OCI-LY1 (cell line): Measurements from ENCODE around the gene LRIG1.

Experiments used
- H2AFZ ChIP-seq: fragments of 200-600 bp; sonication (generic), shearing (Covaris generic); 2 replicates; pipeline ENCODE4 v1.6.0; 2014; ENCODE audit warnings: antibody characterized with exemption, mild to moderate bottlenecking, low read length
- H3F3A ChIP-seq: fragments of 200-600 bp; sonication (generic), shearing (Covaris generic); 2 replicates; pipeline ENCODE4 v1.6.0; 2014; ENCODE audit warnings: mild to moderate bottlenecking, antibody characterized with exemption, low read length, moderate library complexity; ENCODE audit not compliant: insufficient read depth
- H3K27ac ChIP-seq: fragments of 200-600 bp; sonication (generic); 2 replicates; pipeline ENCODE4 v1.5.1; 2014; ENCODE audit warnings: low read length, mixed run types, mild to moderate bottlenecking, low read depth; ENCODE audit not compliant: poor library complexity, severe bottlenecking
- H3K27me3 ChIP-seq: fragments of 200-600 bp; sonication (generic); 2 replicates; pipeline ENCODE4 v1.6.0; 2014; ENCODE audit warnings: antibody characterized with exemption, mild to moderate bottlenecking, low read length, moderate library complexity; ENCODE audit not compliant: insufficient read depth
- H3K36me3 ChIP-seq: fragments of 200-600 bp; sonication (generic); 2 replicates; pipeline ENCODE4 v1.6.1; 2014; ENCODE audit warnings: mild to moderate bottlenecking, antibody characterized with exemption, low read length, moderate library complexity, mixed read lengths; ENCODE audit not compliant: insufficient read depth
- H3K4me1 ChIP-seq: fragments of 200-600 bp; sonication (generic); 2 replicates; pipeline ENCODE4 v1.5.1; 2014; ENCODE audit warnings: mild to moderate bottlenecking, low read length, moderate library complexity; ENCODE audit not compliant: insufficient read depth, severe bottlenecking
- H3K4me2 ChIP-seq: fragments of 200-600 bp; sonication (generic), shearing (Covaris generic); 2 replicates; pipeline ENCODE4 v1.6.1; 2014; ENCODE audit warnings: low read length
- H3K4me3 ChIP-seq: fragments of 200-600 bp; sonication (generic); 2 replicates; pipeline ENCODE4 v1.5.1; 2014; ENCODE audit warnings: low read length, low read depth, mild to moderate bottlenecking, mixed read lengths; ENCODE audit not compliant: poor library complexity, severe bottlenecking
- H3K79me2 ChIP-seq: fragments of 200-600 bp; shearing (Covaris generic); 2 replicates; pipeline ENCODE4 v1.6.1; 2016; ENCODE audit warnings: mixed run types, low read length, mixed read lengths; ENCODE audit not compliant: insufficient read depth
- H3K9ac ChIP-seq: fragments of 200-600 bp; sonication (generic), shearing (Covaris generic); 2 replicates; pipeline ENCODE4 v1.6.1; 2014; ENCODE audit warnings: mild to moderate bottlenecking, low read length, mixed read lengths
- H3K9me2 ChIP-seq: fragments of 200-600 bp; sonication (generic), shearing (Covaris generic); 2 replicates; pipeline ENCODE4 v1.6.1; 2014; ENCODE audit warnings: low read depth, mild to moderate bottlenecking, low read length, mixed read lengths
- H3K9me3 ChIP-seq: fragments of 200-600 bp; shearing (Covaris generic); 2 replicates; pipeline ENCODE4 v1.6.1; 2014; ENCODE audit warnings: low read length, mixed read lengths
- H4K20me1 ChIP-seq: fragments of 200-600 bp; sonication (generic), shearing (Covaris generic); 2 replicates; pipeline ENCODE4 v1.6.0; 2016; ENCODE audit warnings: mild to moderate bottlenecking, low read length; ENCODE audit not compliant: insufficient read depth
- EZH2 ChIP-seq: fragments of 200-600 bp; sonication (generic), shearing (Covaris generic); IDR thresholded peaks from 2 replicates; pipeline ENCODE4 v1.8.0; 2017; ENCODE audit warnings: borderline replicate concordance, mixed run types, mild to moderate bottlenecking, antibody characterized with exemption, low read length, moderate library complexity, mixed read lengths
- TF ChIP-seq, protein P1 (sequence below): fragments of 200-600 bp; sonication (generic), shearing (Covaris generic); IDR thresholded peaks from 2 replicates; pipeline ENCODE4 v1.5.1; 2017; ENCODE audit warnings: mild to moderate bottlenecking, antibody characterized with exemption, low read length, moderate library complexity, mixed read lengths

Gene LRIG1

GRCh38 chr3:66401675-66402491 lies 98.9 kb downstream of the LRIG1 start:
- TF ChIP-seq, protein P1, sequence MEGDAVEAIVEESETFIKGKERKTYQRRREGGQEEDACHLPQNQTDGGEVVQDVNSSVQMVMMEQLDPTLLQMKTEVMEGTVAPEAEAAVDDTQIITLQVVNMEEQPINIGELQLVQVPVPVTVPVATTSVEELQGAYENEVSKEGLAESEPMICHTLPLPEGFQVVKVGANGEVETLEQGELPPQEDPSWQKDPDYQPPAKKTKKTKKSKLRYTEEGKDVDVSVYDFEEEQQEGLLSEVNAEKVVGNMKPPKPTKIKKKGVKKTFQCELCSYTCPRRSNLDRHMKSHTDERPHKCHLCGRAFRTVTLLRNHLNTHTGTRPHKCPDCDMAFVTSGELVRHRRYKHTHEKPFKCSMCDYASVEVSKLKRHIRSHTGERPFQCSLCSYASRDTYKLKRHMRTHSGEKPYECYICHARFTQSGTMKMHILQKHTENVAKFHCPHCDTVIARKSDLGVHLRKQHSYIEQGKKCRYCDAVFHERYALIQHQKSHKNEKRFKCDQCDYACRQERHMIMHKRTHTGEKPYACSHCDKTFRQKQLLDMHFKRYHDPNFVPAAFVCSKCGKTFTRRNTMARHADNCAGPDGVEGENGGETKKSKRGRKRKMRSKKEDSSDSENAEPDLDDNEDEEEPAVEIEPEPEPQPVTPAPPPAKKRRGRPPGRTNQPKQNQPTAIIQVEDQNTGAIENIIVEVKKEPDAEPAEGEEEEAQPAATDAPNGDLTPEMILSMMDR, result no peak
- no peak for TF ChIP-seq EZH2
- Histone ChIP-seq H3K27ac (no peak overlapping the region), H3K9me2 (no peaks in the 10 kb centered on the region), H3K9ac (no peak overlapping the region), H3K4me3 (no peak overlapping the region), H2AFZ (no peak overlapping the region), H3F3A (no peaks in the 10 kb centered on the region), H3K4me1 (no peaks in the 10 kb centered on the region), H4K20me1 (no peaks in the 10 kb centered on the region), H3K4me2 (no peak overlapping the region), H3K9me3 (no peaks in the 10 kb centered on the region), H3K27me3 (no peaks in the 10 kb centered on the region), H3K79me2 (no peaks in the 10 kb centered on the region), H3K36me3 (no peaks in the 10 kb centered on the region)

DNA sequence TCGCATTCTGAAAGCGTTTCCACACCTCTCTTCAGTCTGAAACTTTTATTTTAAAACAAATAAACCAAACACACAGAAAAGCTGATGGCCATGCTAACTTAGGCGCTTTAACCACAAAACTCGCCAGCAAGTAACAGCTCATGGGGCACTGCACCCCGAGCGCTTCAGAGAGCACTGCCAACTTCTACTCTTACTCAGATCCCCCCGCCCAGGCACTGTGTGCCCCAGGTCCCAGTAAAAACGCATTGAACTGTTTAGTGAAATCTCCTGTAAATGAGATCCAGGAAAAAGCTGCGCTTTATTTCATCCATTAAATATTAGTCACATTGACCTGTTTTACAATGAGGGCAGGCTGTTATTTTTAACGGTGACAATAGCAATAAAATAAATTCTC lies 99.7 kb downstream of the LRIG1 start:
- Histone ChIP-seq H3K9ac (no peak overlapping the region), H3K9me2 (no peaks in the 10 kb centered on the region)

GRCh38 chr3:66400411-66401156 lies 100.2 kb downstream of the LRIG1 start:
- Histone ChIP-seq H3K4me2 (no peak overlapping the region), H3K9ac (no peak overlapping the region), H4K20me1 (no peaks in the 10 kb centered on the region), H3K27me3 (no peaks in the 10 kb centered on the region), H3K27ac (no peak overlapping the region), H3K36me3 (no peaks in the 10 kb centered on the region), H3K4me3 (no peak overlapping the region), H3K9me3 (no peaks in the 10 kb centered on the region), H3K9me2 (no peaks in the 10 kb centered on the region), H3K79me2 (no peaks in the 10 kb centered on the region), H3K4me1 (no peaks in the 10 kb centered on the region), H3F3A (no peaks in the 10 kb centered on the region), H2AFZ (no peak overlapping the region)
- TF ChIP-seq, protein P1, result no peak
- no peak for TF ChIP-seq EZH2

More for the DNA sequence above, 99.7 kb downstream of the LRIG1 start:
- Histone ChIP-seq H4K20me1 (no peaks in the 10 kb centered on the region), H3K4me1 (no peaks in the 10 kb centered on the region), H3K36me3 (no peaks in the 10 kb centered on the region), H3K27me3 (no peaks in the 10 kb centered on the region), H3F3A (no peaks in the 10 kb centered on the region), H3K4me2 (no peak overlapping the region), H3K79me2 (no peaks in the 10 kb centered on the region), H2AFZ (no peak overlapping the region), H3K9me3 (no peaks in the 10 kb centered on the region), H3K27ac (no peak overlapping the region), H3K4me3 (no peak overlapping the region)
- TF ChIP-seq, protein P1, result no peak
- TF ChIP-seq EZH2, result no peak
